EH (cell line): Measurements from ENCODE around the gene PC.

ENCODE experiments used
- DNase-seq: peaks from one replicate; pipeline ENCODE4 v3.0.0-alpha.2; 2015; ENCODE audit warnings: low read depth

The PC gene

DNA sequence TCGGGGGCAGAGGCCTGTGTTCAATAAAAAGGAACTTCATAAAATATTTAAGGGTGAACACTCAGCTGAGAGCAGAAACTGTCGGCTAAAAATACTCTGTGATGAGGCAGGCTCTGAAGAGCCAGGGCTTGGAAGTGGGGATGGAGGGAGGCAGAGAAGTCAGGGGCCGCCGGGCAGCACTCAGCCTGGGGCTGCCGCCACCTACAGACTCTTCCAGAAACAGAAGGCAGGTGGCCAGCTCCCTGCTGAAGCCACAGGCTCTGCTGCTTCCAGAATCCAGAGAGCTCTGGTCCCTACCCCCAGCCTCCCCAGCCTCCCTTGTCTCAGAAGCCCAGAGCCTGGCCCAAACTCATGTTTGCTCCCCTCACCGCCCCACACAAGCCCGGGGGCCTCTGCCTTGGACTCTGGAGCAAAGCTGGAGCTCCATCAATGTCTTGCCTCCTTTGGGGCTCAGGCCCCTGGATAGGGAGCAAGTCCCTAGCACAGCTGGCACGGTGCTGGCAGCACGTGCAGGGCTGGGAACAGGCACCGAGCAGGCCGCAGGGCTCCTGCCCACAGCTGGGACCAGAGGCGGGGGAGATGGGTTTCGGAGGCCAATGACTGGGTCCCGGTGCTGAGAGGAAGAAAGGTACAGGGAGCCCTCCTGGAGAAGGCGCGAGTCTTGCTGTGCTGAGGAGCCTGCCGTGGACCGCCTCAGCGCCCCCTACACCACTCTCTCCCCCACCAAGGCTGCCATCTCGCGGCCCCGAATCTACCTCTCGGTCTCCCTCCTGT is 93.1 kb downstream of the PC start:
- DNase-seq, result no peak

DNA sequence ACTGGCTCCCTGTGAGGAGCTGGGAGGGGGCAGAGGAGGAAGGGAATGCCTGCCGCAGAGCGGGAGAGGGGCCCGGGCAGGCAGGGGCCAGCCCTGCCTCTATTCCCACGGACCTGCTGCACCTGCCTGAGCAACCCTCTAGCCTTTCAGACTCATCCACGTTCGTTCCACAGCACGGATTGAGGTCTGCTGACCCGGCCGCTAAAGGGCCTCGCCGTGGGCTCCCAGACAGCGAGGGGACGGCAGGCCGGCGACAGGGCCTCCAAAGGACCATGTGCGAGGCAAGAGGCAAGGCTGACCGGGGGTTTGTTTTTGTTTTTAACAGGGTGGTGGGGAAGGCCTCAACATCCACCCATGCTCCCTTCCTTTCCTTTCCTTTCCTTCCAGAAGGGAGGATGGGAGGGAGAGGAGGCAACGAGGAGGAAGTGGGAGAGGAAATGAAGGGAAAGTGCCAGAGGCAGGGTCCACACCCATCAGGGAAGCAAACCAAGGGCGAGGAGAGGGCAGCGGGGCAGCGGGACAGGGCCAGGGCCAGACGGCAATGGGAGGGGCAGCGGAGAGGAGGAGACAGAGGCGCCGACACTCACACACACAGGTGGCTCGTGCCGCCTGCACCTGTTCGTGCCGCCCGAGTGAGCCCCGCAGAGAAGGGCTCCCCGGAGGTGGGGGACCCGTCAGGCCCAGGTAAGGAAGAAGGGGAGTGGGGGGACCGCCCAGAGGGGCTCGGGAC is 93.8 kb downstream of the PC start:
- no peak for DNase-seq

DNA sequence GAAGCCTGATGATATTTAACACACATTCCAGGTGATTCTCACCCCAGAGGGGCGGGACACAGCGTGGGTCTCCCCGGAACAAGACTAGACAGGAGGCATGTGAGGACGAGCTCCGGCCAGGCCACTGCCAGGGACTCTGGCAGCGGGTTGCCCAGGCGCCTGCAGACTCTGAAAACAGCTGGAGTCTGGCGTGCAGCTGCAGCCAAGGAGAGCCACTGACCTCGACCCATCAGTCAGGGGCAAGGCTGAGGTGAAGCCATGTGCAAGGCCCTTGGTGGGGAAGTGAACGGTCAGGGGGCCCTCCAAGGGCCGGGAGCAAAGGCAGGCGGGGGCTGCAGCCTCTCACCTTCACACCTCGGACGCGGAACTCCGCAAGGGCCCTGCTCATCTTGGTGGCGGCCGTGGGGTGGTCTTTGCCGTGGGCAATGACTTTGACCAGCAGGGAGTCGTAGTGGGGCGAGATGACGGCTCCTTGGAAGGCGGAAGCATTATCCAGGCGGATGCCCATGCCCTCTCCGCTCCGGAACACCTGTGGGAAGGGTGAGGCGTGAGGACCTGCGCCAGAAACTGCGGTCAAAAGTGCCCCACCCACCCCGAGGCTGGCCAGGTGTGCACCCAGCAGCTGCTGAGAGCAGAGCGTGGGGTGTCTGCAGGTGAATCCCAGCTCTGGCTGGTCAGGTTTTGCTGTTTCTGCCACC is 94.6 kb downstream of the PC start:
- no peak for DNase-seq

DNA sequence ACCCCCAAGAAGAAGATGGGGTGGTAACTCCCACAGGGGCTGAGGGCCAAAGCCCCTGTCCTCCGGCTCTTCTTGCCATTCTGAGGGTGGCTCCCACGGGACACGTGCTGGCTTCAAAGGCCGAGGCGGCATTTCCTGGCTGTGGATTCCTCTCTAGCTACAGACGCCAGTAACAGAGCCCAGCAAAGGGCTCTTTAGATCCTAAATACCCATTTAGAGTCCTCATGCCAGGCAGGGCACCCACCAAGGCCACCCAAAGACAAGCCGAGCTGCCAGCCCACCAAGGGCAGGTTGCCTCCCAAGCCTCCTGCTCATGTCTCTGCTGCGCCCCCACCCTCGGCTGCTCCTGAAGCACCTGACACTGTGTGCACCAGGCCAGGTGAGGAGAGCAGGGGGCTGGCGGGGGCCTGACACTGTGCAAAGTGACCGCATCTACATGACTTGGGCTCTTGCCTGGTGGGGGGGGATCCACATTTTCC is 95.6 kb downstream of the PC start:
- no peak for DNase-seq

DNA sequence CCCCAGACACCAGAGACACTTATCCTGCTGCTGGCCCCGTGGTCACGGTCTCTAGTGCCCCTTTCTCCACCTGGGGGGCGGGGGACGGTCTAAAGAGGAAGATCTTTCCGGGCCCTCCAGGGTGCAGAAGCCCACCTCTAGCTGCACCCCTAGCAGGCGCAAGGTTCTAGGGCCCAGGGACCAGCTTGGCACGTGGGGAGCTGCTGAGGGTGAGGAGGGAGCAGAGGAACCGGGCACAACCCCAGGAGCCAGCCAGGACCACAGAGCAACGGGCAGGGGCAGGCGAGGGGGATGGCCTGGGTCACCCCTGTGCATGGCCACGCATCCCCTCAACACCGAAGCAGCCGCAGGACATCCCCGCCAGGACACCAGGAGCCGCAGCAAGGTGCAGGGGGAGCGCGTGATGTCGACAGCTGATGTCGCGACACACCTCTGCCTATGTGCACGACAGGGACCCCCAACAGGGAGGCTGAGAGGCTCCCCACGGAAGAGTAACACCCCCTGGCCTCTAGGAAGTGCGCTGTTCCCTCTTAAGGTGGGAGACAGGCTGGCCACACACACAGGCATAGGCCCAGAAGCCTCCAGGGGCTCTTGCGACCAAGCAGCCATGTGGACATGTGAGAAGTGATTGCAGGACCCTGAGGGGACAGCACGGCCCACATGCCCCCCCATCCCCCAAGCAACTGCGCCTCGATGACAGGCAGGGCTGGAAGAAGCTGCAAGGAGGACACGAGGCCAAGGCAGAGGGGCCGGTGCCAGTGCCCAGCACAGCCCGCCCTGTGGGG is 96.2 kb downstream of the PC start:
- DNase-seq, result no peak

DNA sequence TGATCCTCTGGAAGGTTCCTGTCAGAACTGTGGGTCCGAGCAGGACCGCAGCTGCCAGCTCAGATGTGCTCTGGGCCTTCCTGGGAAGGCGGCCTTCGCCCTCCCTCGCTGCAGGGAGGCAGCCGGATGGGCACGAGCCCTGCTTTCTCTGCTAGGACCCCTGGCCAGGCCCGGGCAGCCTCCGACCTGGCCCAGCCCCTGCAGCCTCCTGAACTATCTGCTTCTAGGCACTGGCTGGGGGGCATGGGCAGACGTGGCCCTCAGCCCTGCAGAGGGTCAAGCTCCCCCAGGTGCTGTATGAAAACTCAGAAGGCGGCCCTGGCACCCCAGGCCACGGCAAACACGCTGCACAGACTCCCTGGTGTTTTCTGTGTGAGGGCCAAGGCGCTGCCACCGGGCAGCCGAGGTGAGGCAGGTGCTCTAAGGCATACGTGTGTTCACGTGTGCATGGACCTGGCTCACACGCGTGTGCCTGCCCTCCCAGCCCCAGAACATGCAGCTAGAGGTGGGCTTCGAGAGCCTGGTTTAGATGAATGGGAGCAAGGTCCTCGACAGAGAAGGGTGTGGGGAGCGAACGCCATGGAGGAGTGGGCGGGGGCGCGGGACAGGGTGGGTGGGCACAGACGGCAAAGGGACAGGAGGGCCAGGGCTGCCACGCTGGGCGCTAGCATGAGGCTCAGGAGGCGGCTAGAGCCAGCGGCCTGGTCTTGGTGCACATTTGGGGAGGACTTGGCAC is 97.0 kb downstream of the PC start:
- DNase-seq, result no peak

DNA sequence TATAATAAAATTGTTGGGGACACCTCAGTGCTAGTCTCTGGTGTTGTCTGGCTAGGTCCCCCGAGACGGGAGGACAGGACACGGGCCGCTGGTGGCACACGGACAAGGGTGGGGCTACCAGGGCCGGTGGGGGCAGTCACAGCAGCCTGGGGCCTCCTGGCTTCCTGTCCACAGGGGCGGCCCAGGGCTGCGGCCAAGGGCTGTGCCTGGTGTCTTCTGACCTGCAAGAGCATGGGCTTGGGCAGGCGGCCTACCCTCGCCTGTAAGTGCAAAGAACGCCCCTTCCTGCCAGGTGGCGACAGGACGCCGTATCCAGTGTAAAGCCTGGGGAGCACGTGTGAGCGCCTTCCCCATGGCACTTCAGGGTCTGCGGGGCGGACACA is 97.7 kb downstream of the PC start:
- no peak for DNase-seq

DNA sequence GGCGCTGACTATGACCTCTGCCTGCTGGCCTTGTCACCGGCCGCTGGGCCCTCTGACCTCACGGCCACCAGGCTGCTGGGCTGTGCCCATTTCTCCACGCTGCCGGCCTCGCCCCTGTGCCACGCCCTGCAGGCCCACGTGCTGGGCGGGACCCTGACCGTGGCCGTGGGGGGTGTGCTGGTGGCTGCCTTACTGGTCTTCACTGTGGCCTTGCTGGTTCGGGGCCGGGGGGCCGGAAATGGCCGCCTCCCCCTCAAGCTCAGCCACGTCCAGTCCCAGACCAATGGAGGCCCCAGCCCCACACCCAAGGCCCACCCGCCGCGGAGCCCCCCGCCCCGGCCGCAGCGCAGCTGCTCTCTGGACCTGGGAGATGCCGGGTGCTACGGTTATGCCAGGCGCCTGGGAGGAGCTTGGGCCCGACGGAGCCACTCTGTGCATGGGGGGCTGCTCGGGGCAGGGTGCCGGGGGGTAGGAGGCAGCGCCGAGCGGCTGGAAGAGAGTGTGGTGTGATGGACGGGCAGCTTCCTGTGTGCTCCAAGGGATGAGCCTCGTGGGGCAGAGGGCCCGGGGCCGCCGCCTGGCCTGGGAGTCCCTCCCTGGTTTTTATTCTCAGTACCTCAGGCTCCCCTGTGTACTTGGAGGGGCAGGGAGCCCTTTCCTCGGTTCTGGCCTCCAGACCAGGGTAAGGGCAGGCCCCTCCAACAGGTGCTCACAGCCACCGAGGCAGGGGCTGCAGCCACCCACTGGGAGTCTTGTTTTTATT is 98.3 kb downstream of the PC start:
- no peak for DNase-seq

DNA sequence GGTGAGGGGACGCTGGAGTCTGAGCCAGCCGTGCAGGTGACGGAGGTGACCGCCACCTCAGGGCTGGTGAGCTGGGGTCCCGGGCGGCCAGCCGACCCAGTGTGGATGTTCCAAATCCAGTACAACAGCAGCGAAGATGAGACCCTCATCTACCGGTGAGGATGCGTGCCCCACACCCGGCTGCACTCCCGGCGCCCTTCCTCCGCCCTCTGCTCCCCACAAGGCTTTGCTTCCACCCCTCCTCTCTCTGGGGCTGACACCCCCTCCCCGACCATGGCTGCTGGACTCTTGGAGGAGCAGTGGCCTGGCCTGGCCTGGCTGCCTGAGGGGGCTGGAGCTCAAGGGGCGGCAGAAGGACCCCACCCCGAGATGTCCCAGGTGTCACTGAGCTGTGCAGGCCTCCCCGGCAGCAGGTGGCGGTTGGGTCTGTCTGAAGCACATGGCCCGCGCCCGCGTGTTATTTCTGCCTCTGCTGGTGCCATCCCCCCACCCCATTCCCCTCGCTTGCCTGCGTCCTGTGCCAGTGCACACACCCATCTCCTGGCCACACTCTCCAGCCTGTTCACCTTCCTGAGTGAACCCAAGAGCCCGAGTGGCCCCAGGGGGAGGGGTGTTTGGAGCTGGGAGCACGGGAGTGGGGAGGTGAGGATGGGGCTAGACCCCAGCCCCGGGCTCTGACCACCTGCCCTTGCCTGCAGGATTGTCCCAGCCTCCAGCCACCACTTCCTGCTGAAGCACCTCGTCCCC is 99.1 kb downstream of the PC start:
- no peak for DNase-seq

DNA sequence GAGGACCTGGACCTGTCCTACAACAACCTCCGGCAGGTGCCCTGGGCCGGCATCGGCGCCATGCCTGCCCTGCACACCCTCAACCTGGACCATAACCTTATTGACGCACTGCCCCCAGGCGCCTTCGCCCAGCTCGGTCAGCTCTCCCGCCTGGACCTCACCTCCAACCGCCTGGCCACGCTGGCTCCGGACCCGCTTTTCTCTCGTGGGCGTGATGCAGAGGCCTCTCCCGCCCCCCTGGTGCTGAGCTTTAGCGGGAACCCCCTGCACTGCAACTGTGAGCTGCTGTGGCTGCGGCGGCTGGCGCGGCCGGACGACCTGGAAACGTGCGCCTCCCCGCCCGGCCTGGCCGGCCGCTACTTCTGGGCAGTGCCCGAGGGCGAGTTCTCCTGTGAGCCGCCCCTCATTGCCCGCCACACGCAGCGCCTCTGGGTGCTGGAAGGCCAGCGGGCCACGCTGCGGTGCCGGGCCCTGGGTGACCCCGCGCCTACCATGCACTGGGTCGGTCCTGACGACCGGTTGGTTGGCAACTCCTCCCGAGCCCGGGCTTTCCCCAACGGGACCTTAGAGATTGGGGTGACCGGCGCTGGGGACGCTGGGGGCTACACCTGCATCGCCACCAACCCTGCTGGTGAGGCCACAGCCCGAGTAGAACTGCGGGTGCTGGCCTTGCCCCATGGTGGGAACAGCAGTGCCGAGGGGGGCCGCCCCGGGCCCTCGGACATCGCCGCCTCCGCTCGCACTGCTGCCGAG is 99.8 kb downstream of the PC start:
- no peak for DNase-seq

DNA sequence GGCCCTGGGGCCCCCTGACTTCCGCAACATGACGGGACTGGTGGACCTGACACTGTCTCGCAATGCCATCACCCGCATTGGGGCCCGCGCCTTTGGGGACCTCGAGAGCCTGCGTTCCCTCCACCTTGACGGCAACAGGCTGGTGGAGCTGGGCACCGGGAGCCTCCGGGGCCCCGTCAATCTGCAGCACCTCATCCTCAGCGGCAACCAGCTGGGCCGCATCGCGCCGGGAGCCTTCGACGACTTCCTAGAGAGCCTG is 100.3 kb downstream of the PC start:
- DNase-seq, result no peak

DNA sequence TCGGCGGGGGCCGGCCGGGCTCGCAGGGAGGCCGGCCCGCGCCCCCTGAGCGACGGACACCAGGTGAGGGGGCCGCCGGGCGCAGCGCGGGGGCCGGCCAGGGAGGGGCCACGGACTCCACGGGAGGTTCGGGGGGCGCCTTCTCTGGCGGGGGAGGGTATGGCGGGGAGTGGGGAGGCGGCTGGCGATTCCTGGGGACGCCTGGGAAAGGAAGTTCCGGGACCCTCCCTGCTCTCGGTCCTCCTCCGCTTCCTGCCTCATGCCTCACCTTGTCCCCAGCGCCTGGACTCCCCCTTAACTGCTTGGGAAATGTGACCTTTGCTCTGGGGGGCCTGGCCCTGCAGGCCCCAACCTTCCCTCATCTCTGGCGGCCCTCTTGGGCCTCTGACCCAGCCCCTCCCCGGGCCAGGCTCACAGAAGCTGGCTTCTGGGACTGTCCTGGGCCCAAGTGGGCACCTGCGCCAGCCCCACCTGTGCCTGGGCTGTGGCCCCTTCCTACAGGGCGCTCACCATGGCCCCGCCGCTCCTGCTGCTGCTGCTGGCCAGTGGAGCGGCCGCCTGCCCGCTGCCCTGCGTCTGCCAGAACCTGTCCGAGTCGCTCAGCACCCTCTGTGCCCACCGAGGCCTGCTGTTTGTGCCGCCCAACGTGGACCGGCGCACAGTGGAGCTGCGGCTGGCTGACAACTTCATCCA is 100.8 kb downstream of the PC start:
- DNase-seq, result peak; percentile 32

DNA sequence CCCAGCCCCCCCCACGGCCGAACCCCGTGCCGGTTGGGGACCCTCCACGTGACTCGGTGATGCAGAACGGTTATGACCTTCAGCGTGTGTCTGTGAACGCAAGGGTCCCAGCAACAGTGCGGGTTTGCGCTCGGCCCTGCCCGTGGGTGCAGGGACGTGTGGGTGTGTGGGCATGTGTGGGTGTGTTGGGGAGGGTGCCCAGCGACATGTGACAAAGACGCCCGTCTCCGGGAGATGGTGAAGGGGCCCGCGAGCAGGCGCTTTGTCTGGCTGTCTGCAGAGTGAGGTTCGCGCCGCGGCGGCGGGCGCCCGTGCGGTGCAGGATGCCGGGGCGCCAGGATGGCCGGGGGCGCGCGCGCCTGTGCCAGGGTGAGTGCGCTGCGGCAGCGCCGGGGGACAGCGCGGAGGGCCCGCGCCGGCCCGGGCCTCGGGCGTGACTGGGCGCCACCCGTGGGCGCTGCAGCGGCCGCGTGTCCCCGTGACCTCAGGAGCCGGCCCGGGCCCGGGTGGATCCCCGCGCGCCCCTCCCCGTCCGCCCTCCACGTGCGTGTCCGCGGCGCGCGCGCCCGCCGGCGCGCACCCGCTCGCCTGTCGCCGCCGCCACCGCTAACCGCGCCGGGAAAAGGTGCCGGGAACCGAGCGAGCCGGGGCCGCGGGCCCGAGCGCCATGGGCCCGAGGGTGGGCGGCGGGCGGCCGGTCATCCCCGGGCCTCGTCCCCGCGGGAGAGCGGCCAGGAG is 101.5 kb downstream of the PC start, which contains the start of gene LRFN4:
TSS of gene LRFN4 (plus strand) at position 569 of the 738 bp plus-strand sequence. CDS start 681 bp downstream, outside the sequence.
- DNase-seq, result no peak

DNA sequence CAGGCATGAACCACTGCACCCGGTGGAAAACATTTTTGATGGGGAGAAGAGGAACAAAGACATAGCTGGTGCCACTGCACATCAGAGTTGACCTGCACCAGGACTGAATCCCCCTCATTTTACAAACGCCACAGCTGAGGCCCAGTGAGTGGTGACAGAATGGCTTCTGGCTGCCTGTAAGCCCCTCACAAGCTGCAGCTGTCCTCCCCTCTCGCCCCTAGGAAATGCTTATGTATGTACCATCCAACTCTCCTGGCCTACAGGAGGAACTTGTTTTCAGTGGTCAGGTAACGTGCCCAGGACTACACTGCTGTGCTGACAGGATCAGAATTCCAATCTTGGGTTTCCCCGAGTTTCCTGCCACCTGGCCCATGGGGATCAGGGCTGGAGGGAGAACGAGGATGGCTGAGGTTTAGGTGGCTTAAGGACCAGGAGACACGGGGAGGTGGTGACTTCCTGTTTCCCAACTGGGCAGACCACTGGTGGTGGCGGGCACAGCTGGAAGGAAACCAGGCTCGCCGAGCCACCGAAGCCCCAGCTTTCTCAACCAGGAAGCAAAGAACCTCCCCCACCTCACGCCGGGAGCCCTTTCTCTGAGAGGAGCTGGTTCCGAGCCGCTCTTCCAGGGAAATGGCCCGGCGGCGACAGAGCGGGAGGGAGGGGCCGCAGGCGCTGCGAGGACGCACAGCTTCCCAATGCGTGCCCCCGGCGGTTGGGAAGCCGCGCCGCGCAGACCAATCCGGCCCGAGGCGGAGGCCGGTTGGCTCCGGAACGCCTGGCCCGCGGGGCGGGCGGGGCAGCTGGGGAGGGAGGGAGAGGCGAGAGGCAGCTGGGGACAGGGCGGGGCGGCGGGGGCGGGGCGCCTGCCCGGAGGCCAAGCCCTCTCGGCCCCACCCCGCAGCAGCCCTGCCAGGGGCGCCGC is 102.3 kb downstream of the PC start:
- DNase-seq, result peak; percentile 93

DNA sequence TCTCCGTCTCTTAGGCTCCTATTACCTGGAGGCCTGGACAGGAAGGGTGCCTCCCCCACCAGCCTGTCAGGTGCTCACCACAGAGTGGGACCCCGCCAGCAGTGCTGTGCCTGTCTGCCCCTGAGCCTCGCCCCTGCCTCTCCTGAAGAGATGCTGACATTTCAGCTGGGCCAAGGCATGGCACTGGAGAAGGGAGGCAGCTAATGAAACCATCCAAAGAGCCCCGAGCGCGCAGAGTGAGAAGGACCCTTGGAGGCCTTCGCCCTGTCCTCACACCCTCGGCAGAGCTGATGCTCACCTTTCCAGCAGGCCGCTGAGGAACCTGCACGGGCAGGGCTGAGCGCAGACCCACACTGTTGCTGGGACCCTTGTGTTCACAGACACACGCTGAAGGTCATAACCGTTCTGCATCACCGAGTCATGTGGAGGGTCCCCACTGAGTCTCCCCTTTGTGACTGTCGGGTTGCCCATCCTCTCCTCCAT is 103.4 kb downstream of the PC start:
- DNase-seq, result no peak

DNA sequence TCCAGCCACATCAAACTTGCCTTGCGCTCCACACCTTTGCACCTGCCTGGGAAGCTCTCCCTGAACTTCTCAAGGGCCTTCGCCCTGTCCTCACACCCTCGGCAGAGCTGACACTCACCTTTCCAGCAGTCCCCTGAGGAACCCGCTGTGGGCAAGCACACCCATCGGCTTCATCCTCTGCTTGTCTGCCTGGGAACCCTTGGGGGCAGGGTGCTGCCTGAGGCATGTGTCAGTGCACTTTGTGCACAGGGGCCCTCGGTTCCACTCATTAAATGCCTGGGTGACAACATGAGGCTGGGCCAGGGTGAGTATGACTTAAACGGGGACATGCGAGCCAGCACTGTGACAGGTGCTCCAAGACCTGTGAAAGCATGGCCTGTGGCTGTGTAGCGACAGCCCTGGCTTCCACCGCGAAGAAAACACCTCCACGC is 103.9 kb downstream of the PC start:
- no peak for DNase-seq
